B cell (primary cell): ENCODE data around the gene KRTAP4-3.

Experiments used
- CTCF ChIP-seq: fragments of 200-600 bp; IDR thresholded peaks from one replicate; pipeline ENCODE4 v1.8.0; 2022; ENCODE audit warnings: antibody characterized with exemption, mild to moderate bottlenecking
- EZH2 ChIP-seq: IDR thresholded peaks from 2 replicates; pipeline ENCODE4 v1.6.1; 2012; ENCODE audit warnings: borderline replicate concordance, low read depth, mild to moderate bottlenecking, moderate library complexity, low read length; ENCODE audit not compliant: insufficient read depth, poor library complexity, severe bottlenecking

GRCh38 chr17:41131979-41132378 lies 36.0 kb downstream of the KRTAP4-3 start:
- TF ChIP-seq CTCF = no peak
- no peak for TF ChIP-seq EZH2
